Heart right ventricle (tissue), 16 donors: ENCODE results near the gene RXRB. TPM values are rescaled to one million over a fixed set of nuclear protein-coding genes. Genes with fewer than 3 reads are reported as not detected.

ENCODE experiments used
- ATAC-seq, 8 donors: fragments of 200-7000 bp; cut with Tn5 transposase; one replicate each; pipeline ENCODE4 v1.9.1; 2020; ENCODE audit warnings: mild to moderate bottlenecking in 8 of 8, moderate library complexity in 8 of 8, moderate number of reproducible peaks in 1 of 8
- DNase-seq, 2 donors: peaks; one replicate each; pipeline ENCODE4 v3.0.0-alpha.2; 2020
- H3K27ac ChIP-seq, 10 donors: fragments of 200-600 bp; sonication (generic) in 2 of 10; one replicate each; pipeline versions ENCODE4 v1.5.0 to v1.8.0; 2020 to 2022; ENCODE audit warnings: mild to moderate bottlenecking in 3 of 10
- H3K27me3 ChIP-seq, 7 donors: fragments of 200-600 bp; one replicate each; pipeline ENCODE4 v1.8.0; 2021 to 2022; ENCODE audit warnings: mild to moderate bottlenecking in 2 of 7
- H3K36me3 ChIP-seq, 9 donors: fragments of 200-600 bp; sonication (generic) in 1 of 9; one replicate each; pipeline versions ENCODE4 v1.5.0 to v1.8.0; 2020 to 2022; ENCODE audit warnings: mild to moderate bottlenecking in 2 of 9
- H3K4me1 ChIP-seq, 9 donors: fragments of 200-600 bp; sonication (generic) in 1 of 9; one replicate each; pipeline versions ENCODE4 v1.5.0 to v1.8.0; 2020 to 2022; ENCODE audit warnings: mild to moderate bottlenecking in 4 of 9
- H3K4me3 ChIP-seq, 10 donors: fragments of 200-600 bp; sonication (generic) in 2 of 10; one replicate each; pipeline versions ENCODE4 v1.5.0 to v1.8.0; 2020 to 2022; ENCODE audit warnings: mild to moderate bottlenecking in 7 of 10, moderate library complexity in 2 of 10
- H3K9me3 ChIP-seq, 11 donors: fragments of 200-600 bp in 10 of 11; sonication (generic) in 2 of 11; one replicate each; pipeline versions ENCODE4 v1.5.0 to v1.8.0; 2013 to 2022; ENCODE audit warnings: mild to moderate bottlenecking in 2 of 11, control low read depth in 1 of 11, moderate library complexity in 1 of 11
- WGBS, 2 donors: extraction: QIAGEN DNeasy Blood & Tissue Kit; methylation state at CpG; one replicate each; pipeline ENCODE4 v1.1.7; 2013; ENCODE audit warnings: inconsistent platforms in 1 of 2; 5-methylcytosine and 5-hydroxymethylcytosine counted together
- intact Hi-C, 10 donors: fragments of 100-400 bp; cut with DNase I; formaldehyde crosslinking; loops; one replicate each; pipeline versions ENCODE4 v1.11.1 to v1.14.2; 2022
- polyA plus RNA-seq, 2 donors: library from polyadenylated mRNA; stranded (reverse); fragments of 200-250 nt; gene quantifications; one replicate each; pipeline ENCODE4 v1.2.3, GENCODE V29; 2013
- total RNA-seq, 10 donors: library from RNA; stranded (reverse); fragmentation: NEBNext Ultra II Directional in 3 of 10; extraction: Animal tissue kit (Norgen Biotek cat#: 25700) in 3 of 10; gene quantifications; one replicate each; pipeline versions ENCODE4 v1.2.1 to v1.2.4, GENCODE V29; 2021 to 2023
- TF ChIP-seq, protein P1 (sequence below), 9 donors: fragments of 200-600 bp; sonication (generic) in 2 of 9; IDR thresholded peaks; one replicate each; pipeline versions ENCODE4 v1.5.0 to v1.8.0; 2021 to 2022; ENCODE audit warnings: antibody characterized with exemption in 9 of 9, mild to moderate bottlenecking in 5 of 9, moderate library complexity in 1 of 9
- donor health status: Arrhythmogenic right ventricular cardiomyopathy.
- donor health status: ischemic (EF 13 %, LVEDD 7.1; RV severe dilation, severe dysfunction).
- donor health status: healthy with polysubstance abuse.
- donor health status: DM: no; HTN: yes; CAD: no.
- donor health status: DM: no; HTN: no; CAD: no.
- donor health status: ischemic (EF 25% LVEDD 6.9; RV normal size, moderate dysfunction).
- donor health status: ischemic (EF 25% LVEDD 5.7; RV mildly dilated, moderate dysfunction).
- donor health status: healthy.
- donor health status: DM: yes; HTN: yes; CAD: no.
- donor health status: Ischemic cardiomyopathy.
- donor health status: ischemic (EF 35%, LVEDD 5.7; RV mildly dilated, moderate dysfunction).
- donor health status: nonischemic (EF 11% LVEDD 7.7; RV severe dilation, severe dysfunction).
- donor health status: DM: yes; HTN: yes; CAD: no.
- donor health status: PGD.
- donor health status: ischemic (EF 29% LVEDD 5.4; RV normal size, mild dysfunction).
- donor health status: nonischemic (EF 23%, LVEDD 6.1; RV moderate dilation, normal function).

RXRB gene
- total and polyA plus RNA-seq, 12 donors = 22.2 to 40.7 (median 33.2) TPM

GRCh38 chr6:33168284-33168601, 32.2 kb downstream of the RXRB start:
- H3K36me3 ChIP-seq = no peaks in the 10 kb centered on the region
- WGBS, 2 donors = 76 to 84% methylated on average over 6 of the region's 6 CpGs
- TF ChIP-seq, protein P1, sequence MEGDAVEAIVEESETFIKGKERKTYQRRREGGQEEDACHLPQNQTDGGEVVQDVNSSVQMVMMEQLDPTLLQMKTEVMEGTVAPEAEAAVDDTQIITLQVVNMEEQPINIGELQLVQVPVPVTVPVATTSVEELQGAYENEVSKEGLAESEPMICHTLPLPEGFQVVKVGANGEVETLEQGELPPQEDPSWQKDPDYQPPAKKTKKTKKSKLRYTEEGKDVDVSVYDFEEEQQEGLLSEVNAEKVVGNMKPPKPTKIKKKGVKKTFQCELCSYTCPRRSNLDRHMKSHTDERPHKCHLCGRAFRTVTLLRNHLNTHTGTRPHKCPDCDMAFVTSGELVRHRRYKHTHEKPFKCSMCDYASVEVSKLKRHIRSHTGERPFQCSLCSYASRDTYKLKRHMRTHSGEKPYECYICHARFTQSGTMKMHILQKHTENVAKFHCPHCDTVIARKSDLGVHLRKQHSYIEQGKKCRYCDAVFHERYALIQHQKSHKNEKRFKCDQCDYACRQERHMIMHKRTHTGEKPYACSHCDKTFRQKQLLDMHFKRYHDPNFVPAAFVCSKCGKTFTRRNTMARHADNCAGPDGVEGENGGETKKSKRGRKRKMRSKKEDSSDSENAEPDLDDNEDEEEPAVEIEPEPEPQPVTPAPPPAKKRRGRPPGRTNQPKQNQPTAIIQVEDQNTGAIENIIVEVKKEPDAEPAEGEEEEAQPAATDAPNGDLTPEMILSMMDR (IDR thresholded peaks at IDR 0.05) = no peak
- intact Hi-C loops = no loop called here
- DNase-seq (no peak), ATAC-seq (no peak)
- H3K9me3 ChIP-seq = no peaks in the 10 kb centered on the region
- no peaks in the 10 kb centered on the region for H3K27me3 ChIP-seq
- H3K27ac ChIP-seq = no peak overlapping the region
- H3K4me1 ChIP-seq = no peaks in the 10 kb centered on the region
- no peak overlapping the region for H3K4me3 ChIP-seq

DNA sequence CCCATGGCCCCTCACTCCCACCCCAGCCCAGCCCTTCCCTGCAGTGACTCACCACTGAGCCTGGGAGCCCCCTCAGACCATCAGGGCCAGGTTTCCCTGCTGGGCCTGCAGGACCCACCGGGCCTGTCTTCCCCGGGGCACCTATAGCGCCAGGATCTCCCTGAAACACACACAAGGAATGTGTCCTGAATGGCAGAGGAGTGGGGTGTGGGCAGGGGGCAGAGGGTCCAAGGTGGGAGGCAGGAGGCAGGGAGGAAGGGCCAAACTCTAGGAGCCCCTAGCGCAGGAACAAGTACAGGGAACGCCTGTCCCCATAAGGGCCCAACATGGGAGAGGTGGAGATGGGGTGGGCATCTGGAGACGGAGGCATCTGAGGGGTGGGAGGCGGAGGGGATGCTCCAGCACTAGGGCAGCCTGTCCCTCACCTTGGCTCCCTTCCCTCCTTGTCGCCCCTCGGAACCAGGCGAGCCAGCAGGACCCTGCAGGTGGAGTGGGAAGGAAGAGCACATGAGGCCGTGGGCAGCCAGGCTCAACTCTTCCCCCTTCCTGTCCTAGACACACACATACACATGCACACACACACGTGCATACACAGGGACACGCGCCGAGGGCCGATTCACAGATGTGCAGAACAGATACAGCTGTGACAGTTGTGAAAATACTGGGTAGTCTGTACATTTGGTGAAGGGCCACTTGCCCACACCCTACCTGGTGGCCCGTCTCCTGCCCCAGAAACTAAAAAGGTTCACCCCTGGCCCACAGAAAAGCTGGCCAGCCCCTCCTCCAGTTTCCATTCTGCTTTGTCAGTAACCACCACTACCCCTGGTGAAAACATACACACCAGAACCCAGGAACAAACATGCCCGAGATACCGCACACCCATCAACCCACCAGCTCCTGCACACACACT, 32.8 kb downstream of the RXRB start:
- Histone ChIP-seq H3K36me3 (no peaks in the 10 kb centered on the region), H3K4me3 (no peak overlapping the region), H3K27me3 (no peaks in the 10 kb centered on the region), H3K4me1 (no peaks in the 10 kb centered on the region), H3K27ac (no peak overlapping the region), H3K9me3 (no peaks in the 10 kb centered on the region)
- DNase-seq (no peak), ATAC-seq (no peak)
- TF ChIP-seq, protein P1 (IDR thresholded peaks at IDR 0.05) = no peak
- WGBS, 2 donors = 89 to 92% methylated on average over 17 to 19 of the region's 19 CpGs
- intact Hi-C loops = no loop called here

DNA sequence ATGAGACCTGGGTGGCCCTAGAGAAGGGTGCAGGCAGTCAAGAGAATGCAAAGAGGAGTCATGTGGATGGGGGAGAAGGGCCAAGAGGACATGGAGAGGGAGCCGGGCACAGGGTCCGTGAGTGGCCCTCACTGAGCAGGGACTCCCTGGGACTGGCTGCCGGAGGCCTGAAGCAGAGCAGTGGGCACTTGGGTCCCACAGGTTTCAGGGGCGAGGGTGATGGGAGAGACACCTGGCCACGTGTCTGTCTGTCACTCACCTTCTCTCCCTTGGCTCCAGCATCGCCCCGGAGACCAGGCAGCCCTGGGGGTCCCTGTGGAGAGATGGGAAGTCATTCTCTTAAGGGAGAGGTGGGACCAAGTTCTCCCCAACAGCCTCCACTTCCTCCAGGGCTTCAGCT, 33.7 kb downstream of the RXRB start:
- Histone ChIP-seq H3K27ac (no peak overlapping the region), H3K36me3 (no peaks in the 10 kb centered on the region), H3K9me3 (no peaks in the 10 kb centered on the region), H3K4me1 (peaks cover 0 to 8% (median 4%) of the 10 kb centered on the region in 9 donors), H3K4me3 (no peak overlapping the region), H3K27me3 (no peaks in the 10 kb centered on the region)
- ATAC-seq (no peak), DNase-seq (no peak)
- TF ChIP-seq, protein P1 (IDR thresholded peaks at IDR 0.05) = no peak
- 74 to 86% methylated on average over 7 of the region's 7 CpGs for WGBS, 2 donors
- intact Hi-C loops = no loop called here

- H3K9me3 ChIP-seq = no peaks in the 10 kb centered on the region
- DNase-seq = no peak
- TF ChIP-seq, protein P1 (IDR thresholded peaks at IDR 0.05) = no peak
- no peaks in the 10 kb centered on the region for H3K27me3 ChIP-seq
- H3K36me3 ChIP-seq = no peaks in the 10 kb centered on the region
- 85 to 89% methylated on average over 6 of the region's 6 CpGs for WGBS, 2 donors
- no peak overlapping the region for H3K4me3 ChIP-seq
- no peak for ATAC-seq
- H3K27ac ChIP-seq = no peak overlapping the region
- H3K4me1 ChIP-seq = peaks cover 0 to 10% (median 7%) of the 10 kb centered on the region in 9 donors
- intact Hi-C loops = no loop called here
These were observed 34.1 kb downstream of the RXRB start for GRCh38 chr6:33166363-33166762.
